Measurements from ENCODE around the gene DENND6B.

DNA sequence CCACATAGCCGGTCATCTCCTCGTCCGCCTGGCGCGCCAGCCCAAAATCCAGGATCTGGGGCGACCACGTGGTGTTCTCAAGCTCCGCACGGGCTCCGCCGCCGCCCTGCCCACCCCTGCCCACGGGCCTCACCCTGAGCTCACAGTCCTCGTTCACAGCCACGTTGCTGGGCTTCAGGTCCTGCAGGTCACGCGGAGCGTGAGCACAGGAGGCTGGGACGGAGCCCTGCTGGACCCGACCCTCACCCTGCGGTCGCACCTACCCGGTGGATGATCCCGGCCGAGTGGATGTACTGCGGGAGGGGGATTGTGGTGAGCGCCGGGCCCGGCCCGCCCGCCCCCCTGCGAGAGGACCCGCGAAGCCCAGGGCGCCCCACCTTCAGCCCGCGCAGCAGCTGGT, 59.8 kb downstream of the DENND6B start:
- TF ChIP-seq, protein P1, sequence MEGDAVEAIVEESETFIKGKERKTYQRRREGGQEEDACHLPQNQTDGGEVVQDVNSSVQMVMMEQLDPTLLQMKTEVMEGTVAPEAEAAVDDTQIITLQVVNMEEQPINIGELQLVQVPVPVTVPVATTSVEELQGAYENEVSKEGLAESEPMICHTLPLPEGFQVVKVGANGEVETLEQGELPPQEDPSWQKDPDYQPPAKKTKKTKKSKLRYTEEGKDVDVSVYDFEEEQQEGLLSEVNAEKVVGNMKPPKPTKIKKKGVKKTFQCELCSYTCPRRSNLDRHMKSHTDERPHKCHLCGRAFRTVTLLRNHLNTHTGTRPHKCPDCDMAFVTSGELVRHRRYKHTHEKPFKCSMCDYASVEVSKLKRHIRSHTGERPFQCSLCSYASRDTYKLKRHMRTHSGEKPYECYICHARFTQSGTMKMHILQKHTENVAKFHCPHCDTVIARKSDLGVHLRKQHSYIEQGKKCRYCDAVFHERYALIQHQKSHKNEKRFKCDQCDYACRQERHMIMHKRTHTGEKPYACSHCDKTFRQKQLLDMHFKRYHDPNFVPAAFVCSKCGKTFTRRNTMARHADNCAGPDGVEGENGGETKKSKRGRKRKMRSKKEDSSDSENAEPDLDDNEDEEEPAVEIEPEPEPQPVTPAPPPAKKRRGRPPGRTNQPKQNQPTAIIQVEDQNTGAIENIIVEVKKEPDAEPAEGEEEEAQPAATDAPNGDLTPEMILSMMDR (IDR thresholded peaks at IDR 0.05), result no peak
- TF ChIP-seq POLR2A (IDR thresholded peaks at IDR 0.05) (no peak), POLR2AphosphoS5 (IDR thresholded peaks at IDR 0.05) (no peak)
